GM18873 (cell line): Measurements from ENCODE around the gene PRAMEF20.

Experiments
- ATAC-seq: cut with Tn5 transposase; IDR thresholded peaks from one replicate; pipeline ENCODE4 v1.9.1; 2021; ENCODE audit warnings: mild to moderate bottlenecking, moderate library complexity, moderate number of reproducible peaks; ENCODE audit not compliant: unreplicated experiment, low FRiP score

The PRAMEF20 gene

GRCh38 chr1:13461977-13462376, 51.7 kb downstream of the PRAMEF20 start:
- no peak for ATAC-seq

- no peak for ATAC-seq
Measured at GRCh38 chr1:13462682-13463081, 52.4 kb downstream of the PRAMEF20 start.

- ATAC-seq = no peak
Measured at GRCh38 chr1:13465515-13465914, 55.3 kb downstream of the PRAMEF20 start.

GRCh38 chr1:13469343-13469742, 59.1 kb downstream of the PRAMEF20 start:
- no peak for ATAC-seq
